Measurements from ENCODE around the gene PGA5. TPM values are rescaled to one million over a fixed set of nuclear protein-coding genes. Genes with fewer than 3 reads are reported as not detected.

PGA5 gene
- total and polyA plus RNA-seq, 3 experiments from 2014 or later, result not detected

DNA sequence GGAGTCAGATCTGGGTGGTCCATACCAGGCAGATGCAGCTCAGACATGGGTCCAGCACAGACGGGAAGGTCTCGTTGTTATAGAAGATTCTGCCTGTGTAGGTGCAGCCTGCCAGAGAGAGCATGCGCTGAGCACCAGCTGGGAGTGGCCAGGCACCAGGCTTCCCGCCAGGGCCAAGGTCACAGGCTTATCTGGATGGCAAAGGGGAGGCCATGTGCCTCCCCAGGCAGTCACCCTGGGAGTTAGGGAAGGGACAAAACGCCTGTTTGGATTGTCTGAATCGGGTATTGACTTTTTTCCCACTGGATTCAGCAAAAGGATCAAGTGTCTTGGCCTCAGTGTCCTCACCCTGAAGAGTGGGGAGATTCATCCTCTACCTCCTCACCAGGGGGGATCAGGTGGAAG lies 26.5 kb downstream of the PGA5 start:
- H3K27me3 Mint-ChIP-seq, result no peaks in the 10 kb centered on the region
- H3K4me3 ChIP-seq (ENCODE audit: low read length), result no peak overlapping the region
- H3K4me1 ChIP-seq (ENCODE audit: insufficient read depth, low read length), result no peaks in the 10 kb centered on the region
- H3K9me3 Mint-ChIP-seq, result no peaks in the 10 kb centered on the region
- H3K36me3 Mint-ChIP-seq, result no peaks in the 10 kb centered on the region
- H3K4me1 Mint-ChIP-seq, result no peaks in the 10 kb centered on the region
- no peak overlapping the region for H3K27ac ChIP-seq (ENCODE audit: low read depth, low read length)
- H3K36me3 ChIP-seq (ENCODE audit: insufficient read depth, low read length), result no peaks in the 10 kb centered on the region
- no peak overlapping the region for H3K27ac Mint-ChIP-seq
- no peaks in the 10 kb centered on the region for H3K27me3 ChIP-seq (ENCODE audit: insufficient read depth, low read length, poor library complexity, severe bottlenecking)
- H3K4me3 Mint-ChIP-seq, result no peak overlapping the region
- H3K9me3 ChIP-seq (ENCODE audit: low read length), result no peaks in the 10 kb centered on the region
- ChIA-PET CTCF (no interaction called here), POLR2A (no interaction called here)
- DNase-seq, result no peak

DNA sequence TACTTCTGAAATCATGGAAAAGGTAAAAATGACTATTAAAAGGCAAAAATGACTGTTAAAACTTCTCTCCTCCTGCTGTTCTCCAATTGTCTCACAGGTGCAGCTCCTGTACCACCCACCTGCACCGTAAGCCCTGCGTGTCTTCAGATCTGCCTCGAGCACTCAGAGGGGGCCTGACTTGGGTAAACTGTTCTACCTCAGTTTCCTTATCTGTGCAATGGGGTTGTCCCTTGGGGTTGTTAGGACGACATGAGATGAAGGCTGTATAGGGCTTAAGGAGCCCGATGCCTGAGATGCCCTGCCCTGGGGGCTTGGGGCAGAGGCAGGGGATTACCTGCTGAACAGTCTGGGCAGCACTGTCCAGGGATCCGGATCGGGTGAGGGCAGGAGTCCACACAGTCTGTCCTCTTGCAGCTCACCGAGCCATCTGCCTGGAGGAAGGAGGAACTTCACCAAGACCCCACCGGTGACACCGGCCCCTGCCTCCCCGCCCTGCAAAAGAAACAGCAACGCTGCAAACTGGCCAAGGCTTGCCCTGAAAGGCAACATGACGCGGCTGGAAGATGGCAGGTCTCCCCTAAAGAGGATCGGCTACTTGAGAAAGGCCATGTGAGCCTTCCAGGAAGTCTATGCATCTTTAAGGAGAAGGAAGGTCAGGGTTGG lies 27.7 kb downstream of the PGA5 start:
- Histone ChIP-seq H3K4me3 (ENCODE audit: low read length) (no peak overlapping the region), H3K27ac (ENCODE audit: low read depth, low read length) (no peak overlapping the region), H3K36me3 (ENCODE audit: insufficient read depth, low read length) (no peaks in the 10 kb centered on the region), H3K9me3 (ENCODE audit: low read length) (no peaks in the 10 kb centered on the region), H3K4me1 (ENCODE audit: insufficient read depth, low read length) (no peaks in the 10 kb centered on the region), H3K27me3 (ENCODE audit: insufficient read depth, low read length, poor library complexity, severe bottlenecking) (no peaks in the 10 kb centered on the region)
- CTCF ChIA-PET, result no interaction called here
- Mint-ChIP-seq H3K9me3 (no peaks in the 10 kb centered on the region), H3K4me1 (no peaks in the 10 kb centered on the region), H3K36me3 (no peaks in the 10 kb centered on the region), H3K4me3 (no peak overlapping the region), H3K27me3 (peaks cover 0 to under 1% of the 10 kb centered on the region in 2 donors), H3K27ac (no peak overlapping the region)
- POLR2A ChIA-PET, result no interaction called here
- DNase-seq, result no peak

DNA sequence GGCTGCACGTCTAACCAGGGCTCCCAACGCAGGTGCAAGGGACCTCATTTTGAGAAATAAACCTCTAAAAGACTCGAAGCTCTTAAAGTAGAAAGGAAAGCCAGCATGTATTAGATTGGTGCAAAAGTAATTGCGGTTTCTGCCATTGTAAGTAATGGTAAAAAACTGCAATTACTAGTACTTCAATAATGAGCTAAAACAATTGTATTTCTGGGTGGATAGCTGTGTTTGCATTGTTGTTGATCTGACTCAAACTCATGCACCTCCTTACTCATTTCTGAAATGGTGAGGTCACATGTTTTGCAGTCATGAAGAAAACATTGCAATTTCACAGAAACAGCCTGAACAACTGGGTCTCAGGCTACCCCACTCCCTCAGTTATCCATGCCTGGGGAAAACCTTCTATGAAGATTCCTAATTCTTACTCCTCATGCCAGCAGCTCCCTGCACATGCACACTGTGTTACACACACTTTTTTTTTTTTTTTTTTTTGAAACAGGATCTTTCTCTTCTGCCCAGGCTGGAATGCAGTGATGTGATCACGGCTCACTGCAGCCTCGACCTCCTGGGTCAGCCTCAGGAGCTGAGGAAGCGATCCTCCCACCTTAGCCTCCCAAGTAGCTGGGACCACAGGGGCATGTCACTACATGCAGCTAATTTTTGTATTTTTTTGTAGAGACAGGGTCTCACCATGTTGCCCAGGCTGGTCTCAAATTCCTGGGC lies 29.5 kb downstream of the PGA5 start:
- Mint-ChIP-seq H3K27ac (no peak overlapping the region), H3K4me1 (no peaks in the 10 kb centered on the region), H3K27me3 (peaks cover 0 to 4% of the 10 kb centered on the region in 2 donors), H3K9me3 (no peaks in the 10 kb centered on the region), H3K36me3 (no peaks in the 10 kb centered on the region), H3K4me3 (no peak overlapping the region)
- DNase-seq, result no peak
- no peaks in the 10 kb centered on the region for H3K27me3 ChIP-seq (ENCODE audit: insufficient read depth, low read length, poor library complexity, severe bottlenecking)
- no peaks in the 10 kb centered on the region for H3K36me3 ChIP-seq (ENCODE audit: insufficient read depth, low read length)
- no peak overlapping the region for H3K27ac ChIP-seq (ENCODE audit: low read depth, low read length)
- no peaks in the 10 kb centered on the region for H3K4me1 ChIP-seq (ENCODE audit: insufficient read depth, low read length)
- no peak overlapping the region for H3K4me3 ChIP-seq (ENCODE audit: low read length)
- CTCF ChIA-PET, result no interaction called here
- POLR2A ChIA-PET, result no interaction called here
- no peaks in the 10 kb centered on the region for H3K9me3 ChIP-seq (ENCODE audit: low read length)

DNA sequence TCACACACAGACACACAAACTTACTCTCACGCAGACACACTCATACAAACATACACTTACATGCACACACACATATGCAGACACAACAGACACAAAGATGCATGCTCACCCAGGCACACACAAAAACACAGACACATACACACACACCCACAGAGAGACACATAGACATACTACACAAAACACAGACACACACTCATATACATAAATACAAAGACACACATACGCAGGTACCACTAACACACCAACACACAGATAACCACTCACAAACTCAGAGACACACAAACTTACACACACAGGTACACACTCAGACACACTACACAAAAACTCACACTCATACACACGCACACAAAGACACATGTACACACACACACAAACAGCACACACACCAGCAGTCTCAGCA lies 31.8 kb downstream of the PGA5 start:
- Histone ChIP-seq H3K4me3 (ENCODE audit: low read length) (no peak overlapping the region), H3K27ac (ENCODE audit: low read depth, low read length) (no peak overlapping the region), H3K36me3 (ENCODE audit: insufficient read depth, low read length) (no peaks in the 10 kb centered on the region), H3K4me1 (ENCODE audit: insufficient read depth, low read length) (no peaks in the 10 kb centered on the region), H3K9me3 (ENCODE audit: low read length) (no peaks in the 10 kb centered on the region), H3K27me3 (ENCODE audit: insufficient read depth, low read length, poor library complexity, severe bottlenecking) (no peaks in the 10 kb centered on the region)
- Mint-ChIP-seq H3K4me1 (no peaks in the 10 kb centered on the region), H3K9me3 (no peaks in the 10 kb centered on the region), H3K27ac (no peak overlapping the region), H3K27me3 (peaks cover 0 to 4% of the 10 kb centered on the region in 2 donors), H3K4me3 (no peak overlapping the region), H3K36me3 (no peaks in the 10 kb centered on the region)
- no peak for DNase-seq
- CTCF ChIA-PET, result no interaction called here
- POLR2A ChIA-PET, result no interaction called here

DNA sequence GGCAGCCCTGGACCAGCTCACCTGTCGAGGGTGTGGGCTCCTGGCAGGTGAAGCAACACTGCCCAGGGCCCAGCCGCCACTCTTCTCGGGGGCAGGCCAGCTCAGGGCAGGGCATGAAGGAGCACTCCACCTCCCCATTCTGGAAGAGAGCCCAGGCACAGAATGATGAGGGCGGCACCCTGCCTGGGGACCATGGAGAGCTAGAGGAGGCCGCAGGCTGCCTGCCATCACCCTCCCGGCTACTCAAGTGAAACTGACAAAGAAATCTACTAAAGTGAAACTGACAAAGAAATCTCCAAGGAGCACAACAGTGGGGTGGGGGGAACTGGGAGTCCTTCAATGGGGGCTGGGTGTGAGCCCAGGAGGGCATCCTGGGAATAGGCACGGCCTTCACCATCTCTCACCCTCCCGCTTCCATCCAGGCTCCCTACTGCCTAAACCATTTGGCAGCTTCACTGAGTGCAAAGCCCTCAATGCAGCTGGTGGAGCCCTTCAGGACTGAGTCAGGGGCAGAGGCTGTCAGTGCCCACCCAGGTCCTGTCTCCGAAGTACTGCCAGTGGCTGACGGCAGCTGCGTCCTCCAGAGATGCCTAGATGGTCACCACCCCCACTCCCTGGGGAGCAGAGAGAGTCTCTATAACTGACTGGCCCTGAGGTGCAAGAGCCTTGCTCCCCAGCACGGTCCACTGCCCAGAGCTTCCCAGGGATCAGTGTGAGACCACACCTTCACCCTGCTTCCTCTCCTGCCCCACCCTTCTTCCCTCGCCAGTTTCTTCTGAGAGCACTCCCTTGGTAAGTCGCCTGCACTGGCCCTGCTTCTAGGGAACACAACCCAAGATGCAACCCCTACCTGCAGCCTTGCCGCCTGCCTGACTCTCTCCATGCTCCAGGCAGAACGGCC lies 32.5 kb downstream of the PGA5 start:
- no peak overlapping the region for H3K4me3 Mint-ChIP-seq
- H3K9me3 Mint-ChIP-seq, result no peaks in the 10 kb centered on the region
- no peak for DNase-seq
- H3K9me3 ChIP-seq (ENCODE audit: low read length), result no peaks in the 10 kb centered on the region
- H3K27ac ChIP-seq (ENCODE audit: low read depth, low read length), result no peak overlapping the region
- no peaks in the 10 kb centered on the region for H3K4me1 Mint-ChIP-seq
- no peaks in the 10 kb centered on the region for H3K27me3 ChIP-seq (ENCODE audit: insufficient read depth, low read length, poor library complexity, severe bottlenecking)
- H3K4me1 ChIP-seq (ENCODE audit: insufficient read depth, low read length), result no peaks in the 10 kb centered on the region
- no peaks in the 10 kb centered on the region for H3K36me3 Mint-ChIP-seq
- no peaks in the 10 kb centered on the region for H3K36me3 ChIP-seq (ENCODE audit: insufficient read depth, low read length)
- ChIA-PET CTCF (no interaction called here), POLR2A (interaction anchor here (0.5 kb wide), 1 partner anchor 154 kb away, joined by 9 read pairs; no protein-coding TSS in a partner anchor)
- no peak overlapping the region for H3K4me3 ChIP-seq (ENCODE audit: low read length)
- peak overlapping the region in 1 of 8 donors; percentile 36 for H3K27ac Mint-ChIP-seq
- peaks cover 0 to 4% of the 10 kb centered on the region in 2 donors for H3K27me3 Mint-ChIP-seq

DNA sequence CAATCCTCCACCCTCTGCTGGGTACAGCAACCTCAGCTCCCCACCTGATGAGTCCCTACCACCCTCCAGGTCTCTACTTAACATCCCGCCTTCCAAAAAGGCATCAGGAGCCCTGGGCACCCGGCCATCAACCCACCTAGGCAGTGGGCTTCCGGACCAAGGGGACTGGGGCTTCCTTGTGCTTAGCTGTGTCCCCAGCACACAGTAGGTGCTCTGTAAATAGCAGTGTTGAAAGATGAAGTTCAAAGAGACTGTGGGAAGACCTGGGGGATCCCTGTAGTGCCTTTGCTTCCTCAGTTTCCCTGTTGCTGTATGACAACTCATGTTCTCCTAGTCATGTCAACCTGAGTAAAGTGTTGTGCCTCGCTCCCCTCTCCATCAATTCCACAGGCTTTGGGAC lies 33.1 kb downstream of the PGA5 start:
- Mint-ChIP-seq H3K4me1 (no peaks in the 10 kb centered on the region), H3K4me3 (no peak overlapping the region), H3K9me3 (no peaks in the 10 kb centered on the region), H3K27ac (peak overlapping the region in 1 of 8 donors; percentile 2), H3K27me3 (peaks cover 0 to 4% of the 10 kb centered on the region in 2 donors), H3K36me3 (no peaks in the 10 kb centered on the region)
- H3K4me1 ChIP-seq (ENCODE audit: insufficient read depth, low read length), result no peaks in the 10 kb centered on the region
- ChIA-PET CTCF (no interaction called here), POLR2A (no interaction called here)
- no peaks in the 10 kb centered on the region for H3K9me3 ChIP-seq (ENCODE audit: low read length)
- no peaks in the 10 kb centered on the region for H3K36me3 ChIP-seq (ENCODE audit: insufficient read depth, low read length)
- DNase-seq, result no peak
- H3K4me3 ChIP-seq (ENCODE audit: low read length), result no peak overlapping the region
- H3K27ac ChIP-seq (ENCODE audit: low read depth, low read length), result no peak overlapping the region
- no peaks in the 10 kb centered on the region for H3K27me3 ChIP-seq (ENCODE audit: insufficient read depth, low read length, poor library complexity, severe bottlenecking)

DNA sequence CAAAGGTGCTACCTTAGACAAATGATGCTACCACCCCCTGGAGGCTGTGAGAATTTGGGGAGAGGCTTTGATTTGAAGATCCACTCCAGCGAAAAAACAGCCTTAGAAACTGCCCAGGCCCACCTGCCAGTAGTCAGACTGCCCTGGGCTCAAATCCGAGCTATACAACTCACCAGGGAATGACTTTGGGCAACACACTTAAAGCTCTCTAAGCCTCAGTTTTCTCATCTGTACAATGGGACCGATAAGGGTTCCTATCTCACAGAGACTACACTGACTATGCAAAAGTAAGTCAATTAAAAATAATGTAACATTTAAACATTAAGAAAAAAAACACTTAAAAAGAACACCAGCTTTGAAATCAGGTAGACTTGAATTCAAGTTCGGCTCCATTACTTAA lies 34.2 kb downstream of the PGA5 start:
- Mint-ChIP-seq H3K36me3 (no peaks in the 10 kb centered on the region), H3K4me1 (no peaks in the 10 kb centered on the region), H3K9me3 (no peaks in the 10 kb centered on the region), H3K27me3 (peaks cover 0 to 4% of the 10 kb centered on the region in 2 donors), H3K27ac (no peak overlapping the region), H3K4me3 (no peak overlapping the region)
- Histone ChIP-seq H3K27me3 (ENCODE audit: insufficient read depth, low read length, poor library complexity, severe bottlenecking) (no peaks in the 10 kb centered on the region), H3K9me3 (ENCODE audit: low read length) (no peaks in the 10 kb centered on the region), H3K4me3 (ENCODE audit: low read length) (no peak overlapping the region), H3K27ac (ENCODE audit: low read depth, low read length) (no peak overlapping the region), H3K4me1 (ENCODE audit: insufficient read depth, low read length) (no peaks in the 10 kb centered on the region), H3K36me3 (ENCODE audit: insufficient read depth, low read length) (no peaks in the 10 kb centered on the region)
- ChIA-PET CTCF (no interaction called here), POLR2A (no interaction called here)
- DNase-seq, result no peak
